ENCODE results near the gene PCAT6.

Gene PCAT6

GRCh38 chr1:202844935-202845334, 34.2 kb downstream of the PCAT6 start:
- Histone ChIP-seq H3K9ac (ENCODE audit: low read depth in 1 of 2, low read length in 2 of 2) (no peak overlapping the region), H3K27me3 (ENCODE audit: control insufficient read depth in 2 of 2, insufficient read depth in 2 of 2, low read length in 2 of 2) (no peaks in the 10 kb centered on the region), H3K9me3 (ENCODE audit: control insufficient read depth in 2 of 2, low read length in 2 of 2) (no peaks in the 10 kb centered on the region), H3K4me3 (ENCODE audit: low read length in 2 of 2) (no peak overlapping the region), H3K4me1 (ENCODE audit: control insufficient read depth in 2 of 2, insufficient read depth in 2 of 2, low read length in 2 of 2) (no peaks in the 10 kb centered on the region), H3K27ac (ENCODE audit: low read depth in 2 of 2, low read length in 2 of 2) (no peak overlapping the region), H3K36me3 (ENCODE audit: control insufficient read depth in 2 of 2, insufficient read depth in 2 of 2, low read length in 2 of 2) (no peaks in the 10 kb centered on the region)

GRCh38 chr1:202848191-202848542, 37.4 kb downstream of the PCAT6 start:
- H3K27ac ChIP-seq (ENCODE audit: low read depth in 2 of 2, low read length in 2 of 2) = no peak overlapping the region
- no peaks in the 10 kb centered on the region for H3K36me3 ChIP-seq (ENCODE audit: control insufficient read depth in 2 of 2, insufficient read depth in 2 of 2, low read length in 2 of 2)
- H3K4me3 ChIP-seq (ENCODE audit: low read length in 2 of 2) = no peak overlapping the region
- no peak overlapping the region for H3K9ac ChIP-seq (ENCODE audit: low read depth in 1 of 2, low read length in 2 of 2)
- no peaks in the 10 kb centered on the region for H3K9me3 ChIP-seq (ENCODE audit: control insufficient read depth in 2 of 2, low read length in 2 of 2)
- H3K4me1 ChIP-seq (ENCODE audit: control insufficient read depth in 2 of 2, insufficient read depth in 2 of 2, low read length in 2 of 2) = no peaks in the 10 kb centered on the region
- no peaks in the 10 kb centered on the region for H3K27me3 ChIP-seq (ENCODE audit: control insufficient read depth in 2 of 2, insufficient read depth in 2 of 2, low read length in 2 of 2)

GRCh38 chr1:202850593-202851362, 40.0 kb downstream of the PCAT6 start:
- no peaks in the 10 kb centered on the region for H3K36me3 ChIP-seq (ENCODE audit: control insufficient read depth in 2 of 2, insufficient read depth in 2 of 2, low read length in 2 of 2)
- no peak overlapping the region for H3K27ac ChIP-seq (ENCODE audit: low read depth in 2 of 2, low read length in 2 of 2)
- H3K4me1 ChIP-seq (ENCODE audit: control insufficient read depth in 2 of 2, insufficient read depth in 2 of 2, low read length in 2 of 2) = peaks cover 0 to 10% of the 10 kb centered on the region in 2 donors
- no peaks in the 10 kb centered on the region for H3K9me3 ChIP-seq (ENCODE audit: control insufficient read depth in 2 of 2, low read length in 2 of 2)
- no peak overlapping the region for H3K4me3 ChIP-seq (ENCODE audit: low read length in 2 of 2)
- no peaks in the 10 kb centered on the region for H3K27me3 ChIP-seq (ENCODE audit: control insufficient read depth in 2 of 2, insufficient read depth in 2 of 2, low read length in 2 of 2)
- no peak overlapping the region for H3K9ac ChIP-seq (ENCODE audit: low read depth in 1 of 2, low read length in 2 of 2)

- no peak overlapping the region for H3K27ac ChIP-seq (ENCODE audit: low read depth in 2 of 2, low read length in 2 of 2)
- no peak overlapping the region for H3K9ac ChIP-seq (ENCODE audit: low read depth in 1 of 2, low read length in 2 of 2)
- no peaks in the 10 kb centered on the region for H3K36me3 ChIP-seq (ENCODE audit: control insufficient read depth in 2 of 2, insufficient read depth in 2 of 2, low read length in 2 of 2)
- H3K4me3 ChIP-seq (ENCODE audit: low read length in 2 of 2) = no peak overlapping the region
- peaks cover 5 to 20% of the 10 kb centered on the region in 2 donors for H3K4me1 ChIP-seq (ENCODE audit: control insufficient read depth in 2 of 2, insufficient read depth in 2 of 2, low read length in 2 of 2)
- H3K27me3 ChIP-seq (ENCODE audit: control insufficient read depth in 2 of 2, insufficient read depth in 2 of 2, low read length in 2 of 2) = no peaks in the 10 kb centered on the region
- no peaks in the 10 kb centered on the region for H3K9me3 ChIP-seq (ENCODE audit: control insufficient read depth in 2 of 2, low read length in 2 of 2)
Measured at GRCh38 chr1:202852163-202852904, 41.6 kb downstream of the PCAT6 start.

- H3K9me3 ChIP-seq (ENCODE audit: control insufficient read depth in 2 of 2, low read length in 2 of 2) = no peaks in the 10 kb centered on the region
- no peak overlapping the region for H3K4me3 ChIP-seq (ENCODE audit: low read length in 2 of 2)
- no peaks in the 10 kb centered on the region for H3K27me3 ChIP-seq (ENCODE audit: control insufficient read depth in 2 of 2, insufficient read depth in 2 of 2, low read length in 2 of 2)
- H3K9ac ChIP-seq (ENCODE audit: low read depth in 1 of 2, low read length in 2 of 2) = no peak overlapping the region
- no peaks in the 10 kb centered on the region for H3K36me3 ChIP-seq (ENCODE audit: control insufficient read depth in 2 of 2, insufficient read depth in 2 of 2, low read length in 2 of 2)
- H3K27ac ChIP-seq (ENCODE audit: low read depth in 2 of 2, low read length in 2 of 2) = no peak overlapping the region
- H3K4me1 ChIP-seq (ENCODE audit: control insufficient read depth in 2 of 2, insufficient read depth in 2 of 2, low read length in 2 of 2) = peaks cover 16 to 38% of the 10 kb centered on the region in 2 donors
Measured at GRCh38 chr1:202854787-202855186, 44.0 kb downstream of the PCAT6 start.

GRCh38 chr1:202856014-202856413, 45.3 kb downstream of the PCAT6 start:
- Histone ChIP-seq H3K9me3 (ENCODE audit: control insufficient read depth in 2 of 2, low read length in 2 of 2) (no peaks in the 10 kb centered on the region), H3K36me3 (ENCODE audit: control insufficient read depth in 2 of 2, insufficient read depth in 2 of 2, low read length in 2 of 2) (no peaks in the 10 kb centered on the region), H3K27me3 (ENCODE audit: control insufficient read depth in 2 of 2, insufficient read depth in 2 of 2, low read length in 2 of 2) (no peaks in the 10 kb centered on the region), H3K4me3 (ENCODE audit: low read length in 2 of 2) (no peak overlapping the region), H3K4me1 (ENCODE audit: control insufficient read depth in 2 of 2, insufficient read depth in 2 of 2, low read length in 2 of 2) (peaks cover 16 to 38% of the 10 kb centered on the region in 2 donors), H3K9ac (ENCODE audit: low read depth in 1 of 2, low read length in 2 of 2) (no peak overlapping the region), H3K27ac (ENCODE audit: low read depth in 2 of 2, low read length in 2 of 2) (no peak overlapping the region)

- Histone ChIP-seq H3K4me3 (ENCODE audit: low read length in 2 of 2) (no peak overlapping the region), H3K27ac (ENCODE audit: low read depth in 2 of 2, low read length in 2 of 2) (peak overlapping the region; percentile 38 to 51), H3K4me1 (ENCODE audit: control insufficient read depth in 2 of 2, insufficient read depth in 2 of 2, low read length in 2 of 2) (peaks cover 20 to 43% of the 10 kb centered on the region in 2 donors), H3K9me3 (ENCODE audit: control insufficient read depth in 2 of 2, low read length in 2 of 2) (no peaks in the 10 kb centered on the region), H3K9ac (ENCODE audit: low read depth in 1 of 2, low read length in 2 of 2) (no peak overlapping the region), H3K36me3 (ENCODE audit: control insufficient read depth in 2 of 2, insufficient read depth in 2 of 2, low read length in 2 of 2) (no peaks in the 10 kb centered on the region), H3K27me3 (ENCODE audit: control insufficient read depth in 2 of 2, insufficient read depth in 2 of 2, low read length in 2 of 2) (no peaks in the 10 kb centered on the region)
Measured at GRCh38 chr1:202857136-202857610, 46.4 kb downstream of the PCAT6 start.

GRCh38 chr1:202858331-202858730, 47.6 kb downstream of the PCAT6 start:
- H3K9me3 ChIP-seq (ENCODE audit: control insufficient read depth in 2 of 2, low read length in 2 of 2) = no peaks in the 10 kb centered on the region
- peak overlapping the region in 1 of 2 donors; percentile 61 for H3K27ac ChIP-seq (ENCODE audit: low read depth in 2 of 2, low read length in 2 of 2)
- peak overlapping the region in 1 of 2 donors; percentile 24 for H3K9ac ChIP-seq (ENCODE audit: low read depth in 1 of 2, low read length in 2 of 2)
- H3K4me1 ChIP-seq (ENCODE audit: control insufficient read depth in 2 of 2, insufficient read depth in 2 of 2, low read length in 2 of 2) = peaks cover 21 to 44% of the 10 kb centered on the region in 2 donors
- H3K4me3 ChIP-seq (ENCODE audit: low read length in 2 of 2) = no peak overlapping the region
- no peaks in the 10 kb centered on the region for H3K36me3 ChIP-seq (ENCODE audit: control insufficient read depth in 2 of 2, insufficient read depth in 2 of 2, low read length in 2 of 2)
- no peaks in the 10 kb centered on the region for H3K27me3 ChIP-seq (ENCODE audit: control insufficient read depth in 2 of 2, insufficient read depth in 2 of 2, low read length in 2 of 2)

- H3K36me3 ChIP-seq (ENCODE audit: control insufficient read depth in 2 of 2, insufficient read depth in 2 of 2, low read length in 2 of 2) = no peaks in the 10 kb centered on the region
- H3K4me3 ChIP-seq (ENCODE audit: low read length in 2 of 2) = no peak overlapping the region
- peak overlapping the region in 1 of 2 donors; percentile 24 for H3K9ac ChIP-seq (ENCODE audit: low read depth in 1 of 2, low read length in 2 of 2)
- H3K4me1 ChIP-seq (ENCODE audit: control insufficient read depth in 2 of 2, insufficient read depth in 2 of 2, low read length in 2 of 2) = peaks cover 22 to 44% of the 10 kb centered on the region in 2 donors
- peak overlapping the region; percentile 32 to 61 for H3K27ac ChIP-seq (ENCODE audit: low read depth in 2 of 2, low read length in 2 of 2)
- H3K9me3 ChIP-seq (ENCODE audit: control insufficient read depth in 2 of 2, low read length in 2 of 2) = no peaks in the 10 kb centered on the region
- H3K27me3 ChIP-seq (ENCODE audit: control insufficient read depth in 2 of 2, insufficient read depth in 2 of 2, low read length in 2 of 2) = no peaks in the 10 kb centered on the region
Measured at GRCh38 chr1:202858789-202859414, 48.1 kb downstream of the PCAT6 start.

Measured in mucosa of rectum (tissue), 2 donors.